GM10847 (cell line): ENCODE results near the gene DEPP1.

Source experiments
- POLR2A ChIP-seq: IDR thresholded peaks from 2 replicates; pipeline ENCODE4 v1.6.1; 2011; ENCODE audit not compliant: insufficient read length; ENCODE audit errors: extremely low read depth

Gene DEPP1

DNA sequence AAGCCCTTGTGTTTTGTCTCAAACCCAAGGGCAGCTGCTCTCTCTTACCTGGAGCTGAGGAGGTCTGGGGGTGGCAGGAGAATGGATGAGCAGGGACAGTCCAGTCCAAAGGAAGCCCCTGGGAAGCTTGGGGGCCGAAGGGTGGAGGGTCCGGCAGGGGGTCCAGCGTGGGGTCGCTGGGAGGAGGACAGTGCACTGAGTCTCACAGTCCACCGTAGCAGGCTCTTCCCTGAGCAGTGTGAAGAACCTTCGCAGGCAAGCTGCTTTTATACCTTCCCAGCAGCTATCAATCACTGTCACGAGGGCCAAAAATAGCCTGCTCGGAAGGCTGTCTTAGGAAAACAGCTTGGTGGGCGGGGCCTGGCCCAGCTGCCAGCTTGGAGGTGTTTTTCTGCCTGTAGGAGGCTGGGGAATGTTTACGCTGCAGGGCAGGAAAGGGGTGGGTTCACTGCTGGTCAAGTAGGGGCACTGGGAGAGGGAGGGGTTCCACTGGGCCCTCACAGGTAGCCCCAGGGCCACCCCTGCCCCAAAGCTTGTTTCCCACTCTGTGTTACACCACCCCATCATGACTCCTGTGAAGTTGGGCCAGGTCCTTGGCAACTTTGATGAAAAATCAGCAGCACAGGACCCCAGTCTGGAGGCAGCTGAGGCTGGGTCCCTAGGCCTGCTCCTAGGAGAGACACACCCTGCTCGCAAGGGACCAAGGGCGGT is at the start of gene DEPP1:
DEPP1 (minus strand) TSS at position 240 of the 711 bp plus-strand sequence. CDS start 779 bp downstream, outside the sequence.
- TF ChIP-seq POLR2A, result peak; percentile 60

GRCh38 chr10:45023426-45023825 is 44.8 kb upstream of the DEPP1 start:
- no peak for TF ChIP-seq POLR2A

- TF ChIP-seq POLR2A, result no peak
These were observed 37.0 kb upstream of the DEPP1 start for GRCh38 chr10:45015590-45015989.

DNA sequence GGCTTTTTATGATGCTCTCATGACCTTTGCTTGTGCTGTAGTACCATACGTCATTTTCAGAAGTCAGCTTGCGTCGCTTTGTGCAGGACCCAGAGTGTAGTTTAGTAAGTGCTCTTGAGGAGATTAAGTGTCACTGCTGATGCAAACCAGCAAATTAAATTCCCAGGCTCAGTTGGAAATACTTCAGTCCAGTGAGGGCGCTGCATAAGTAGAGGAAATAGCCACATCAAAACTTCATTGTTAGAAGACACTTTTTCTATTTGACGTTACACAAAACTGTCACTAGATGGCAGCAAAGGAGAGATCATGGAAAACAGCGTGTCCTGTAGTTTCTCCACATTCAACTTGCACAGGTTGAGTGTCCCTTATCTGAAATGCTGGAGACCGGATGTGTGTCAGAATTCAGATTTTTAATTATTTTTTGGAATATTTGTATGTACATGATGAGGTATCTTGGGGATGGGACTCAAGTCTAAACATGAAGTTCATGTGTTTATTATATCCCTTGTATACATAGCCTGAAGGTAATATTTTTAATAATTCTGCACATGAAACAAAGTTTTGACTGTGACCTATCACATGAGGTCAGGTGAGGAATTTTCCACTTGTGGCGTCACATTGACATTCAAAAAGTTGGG is 30.0 kb upstream of the DEPP1 start:
- no peak for TF ChIP-seq POLR2A

DNA sequence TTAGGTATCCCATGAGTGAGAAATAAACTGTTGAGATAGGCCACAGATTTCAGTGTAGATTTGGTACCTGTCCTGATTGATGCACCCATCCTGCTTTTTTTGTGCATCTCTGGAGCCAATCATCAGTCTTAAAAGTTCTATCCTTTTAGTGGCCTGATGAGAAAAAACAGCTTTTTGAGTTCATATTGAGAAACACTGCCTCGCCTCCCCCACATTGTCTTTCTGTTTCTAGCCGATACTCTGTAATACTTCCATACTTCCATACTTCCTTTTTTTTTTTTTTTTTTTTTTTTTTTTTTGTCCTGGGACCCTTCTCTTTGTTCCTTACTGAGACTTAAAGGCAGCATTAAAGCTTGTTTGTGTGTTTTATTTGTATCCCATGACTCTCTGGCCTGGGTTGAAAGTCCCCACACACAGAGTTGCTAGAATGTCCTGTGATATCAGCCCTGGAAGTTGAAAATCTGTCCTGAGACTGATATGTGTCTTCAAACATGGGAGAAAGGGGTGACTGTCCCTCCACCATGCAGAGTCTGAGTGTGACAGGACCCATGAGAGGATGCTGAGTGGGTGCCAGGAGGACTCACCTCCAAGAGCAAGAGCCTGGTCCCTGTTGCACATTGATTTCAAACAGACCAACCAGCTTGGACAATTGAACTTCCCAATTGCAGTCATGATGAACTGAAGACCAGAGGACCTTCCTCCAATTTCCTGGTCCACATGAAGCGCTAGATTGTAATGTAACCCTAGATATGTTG is 27.8 kb upstream of the DEPP1 start:
- TF ChIP-seq POLR2A, result no peak

DNA sequence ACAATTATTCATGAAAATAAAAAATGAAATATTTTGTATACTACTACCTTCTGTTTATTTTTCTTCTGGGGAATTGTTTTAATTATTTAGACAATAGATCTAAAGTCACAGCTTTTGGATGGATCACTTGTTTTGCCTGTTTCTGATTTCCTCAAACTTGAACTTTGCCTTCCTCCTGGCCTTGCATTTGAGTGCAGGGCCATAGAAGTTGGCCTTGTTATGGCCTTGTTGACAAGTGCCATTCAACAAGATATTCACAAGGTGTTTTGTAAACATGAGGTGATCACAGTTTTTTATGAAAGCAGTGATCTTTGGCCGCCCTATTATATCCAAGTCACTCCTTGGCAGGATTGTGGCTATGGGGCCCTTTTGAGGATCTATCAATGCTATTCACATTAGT is 26.7 kb upstream of the DEPP1 start:
- no peak for TF ChIP-seq POLR2A

DNA sequence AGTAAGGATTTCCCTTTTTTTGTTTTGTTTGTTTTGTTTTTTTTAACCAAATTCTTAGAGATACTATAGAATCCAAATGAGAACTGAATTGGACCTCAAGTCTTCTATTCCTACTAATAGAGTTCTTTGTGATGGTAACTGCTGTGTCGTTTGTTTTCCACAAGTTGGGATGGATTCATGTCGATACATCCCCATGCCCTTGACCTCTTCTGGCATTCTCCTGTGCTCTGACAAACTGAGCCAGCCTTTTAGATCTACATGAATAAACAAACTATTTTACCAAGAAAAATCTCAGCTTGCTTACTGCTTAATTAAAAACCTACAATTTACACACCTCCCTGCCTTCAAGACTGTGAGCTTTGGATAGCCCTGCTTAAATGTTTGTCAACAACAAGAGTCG is 26.1 kb upstream of the DEPP1 start:
- no peak for TF ChIP-seq POLR2A

- no peak for TF ChIP-seq POLR2A
These were observed 24.9 kb upstream of the DEPP1 start for GRCh38 chr10:45003432-45004000.

DNA sequence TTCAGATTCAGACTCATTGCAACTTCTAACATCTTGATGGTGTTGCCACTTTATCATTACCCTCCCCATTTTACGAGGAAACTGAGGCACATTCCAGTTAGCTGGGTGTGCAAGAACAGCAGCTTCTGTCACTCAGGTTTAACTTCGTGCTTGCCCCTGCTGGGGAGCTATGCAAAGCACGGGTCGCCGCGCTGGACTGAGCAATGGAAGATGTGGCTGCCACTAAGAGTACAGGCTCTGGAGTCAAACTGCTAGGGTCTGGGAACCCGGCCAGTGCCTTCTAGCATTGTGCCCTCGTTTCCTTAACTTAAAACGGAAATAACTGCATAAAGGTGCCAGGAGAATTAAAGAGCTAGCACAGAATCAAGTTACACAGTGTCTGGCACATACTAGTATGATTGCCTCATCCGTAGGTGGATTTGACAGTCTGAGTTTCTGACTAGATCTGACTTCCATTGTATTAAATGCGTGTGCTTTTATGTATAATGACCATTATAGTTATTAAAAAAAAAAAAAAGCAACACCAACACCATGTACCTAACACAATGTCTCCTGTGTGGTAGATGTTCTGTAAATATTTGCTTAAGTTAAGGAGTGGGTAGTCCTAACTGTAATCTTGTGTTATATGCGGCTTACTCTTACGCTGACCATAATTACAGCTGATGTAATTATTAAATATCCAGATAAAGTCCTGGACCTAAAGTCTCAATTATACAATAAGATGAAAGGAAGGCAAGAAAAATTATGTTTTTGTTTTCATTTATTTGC is 23.0 kb upstream of the DEPP1 start:
- TF ChIP-seq POLR2A, result no peak

- TF ChIP-seq POLR2A, result peak; percentile 63
These were observed 22.3 kb upstream of the DEPP1 start, which contains the start of gene ZNF22 for GRCh38 chr10:45000752-45001380. Gene ZNF22 (plus strand): TSS chr10:45000923. CDS start chr10:45003369, 2,446 bp downstream.

DNA sequence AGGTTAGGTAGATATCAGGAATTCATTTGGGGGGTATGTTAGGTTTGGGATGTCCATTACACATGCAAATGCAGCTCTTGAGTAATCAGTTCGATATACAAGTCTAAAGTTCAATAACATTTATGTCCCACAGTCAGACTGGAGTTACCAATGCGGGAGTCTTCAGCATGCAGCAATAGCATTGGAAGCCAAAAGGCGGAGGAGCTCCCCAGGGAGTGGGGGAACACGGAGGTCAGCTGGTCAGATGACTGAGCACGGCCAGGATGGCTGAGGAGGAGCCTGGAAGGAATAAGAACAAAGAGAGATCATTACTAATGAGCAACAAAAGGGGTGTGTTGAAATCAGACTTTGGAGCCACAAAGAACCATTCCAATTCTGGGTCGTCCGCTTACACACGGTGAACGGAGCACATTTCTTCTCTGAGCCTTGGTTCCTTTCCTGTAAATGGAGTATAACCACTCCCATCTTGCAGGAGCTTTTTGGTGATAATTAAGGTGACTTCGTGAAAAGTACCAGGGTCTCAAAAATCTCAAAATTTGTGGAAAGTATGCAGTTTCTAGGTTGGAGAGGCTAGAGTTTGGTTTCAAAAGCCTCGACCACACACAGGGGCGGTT is 21.6 kb upstream of the DEPP1 start:
- no peak for TF ChIP-seq POLR2A

- no peak for TF ChIP-seq POLR2A
These were observed 19.6 kb upstream of the DEPP1 start for GRCh38 chr10:44998146-44998631.

- no peak for TF ChIP-seq POLR2A
These were observed 18.6 kb upstream of the DEPP1 start for GRCh38 chr10:44997105-44997748.
